ENCODE data around the gene POTEF.
"Not testable (repeated sequence)": the region's sequence is repeated elsewhere in the genome, so short reads cannot be mapped to it uniquely, and the experiment has no call there.

The POTEF gene

GRCh38 chr2:130127726-130128125 is 1.3 kb downstream of the POTEF start:
- DNase-seq: not testable (repeated sequence)

GRCh38 chr2:130120924-130121323 is 8.1 kb downstream of the POTEF start:
- not testable (repeated sequence) for DNase-seq

GRCh38 chr2:130102597-130103363 is 26.2 kb downstream of the POTEF start:
- not testable (repeated sequence) for DNase-seq

- not testable (repeated sequence) for DNase-seq
Measured at GRCh38 chr2:130062645-130063044, 66.4 kb downstream of the POTEF start.

- not testable (repeated sequence) for DNase-seq
Measured at GRCh38 chr2:130059982-130060381, 69.0 kb downstream of the POTEF start.

- DNase-seq: not testable (repeated sequence)
Measured at GRCh38 chr2:130056336-130056735, 72.7 kb downstream of the POTEF start.

GRCh38 chr2:130053217-130053911 is 75.7 kb downstream of the POTEF start:
- not testable (repeated sequence) for DNase-seq

- not testable (repeated sequence) for DNase-seq
Measured at GRCh38 chr2:130052376-130052775, 76.6 kb downstream of the POTEF start.

GRCh38 chr2:130048422-130048821 is 80.6 kb downstream of the POTEF start:
- not testable (repeated sequence) for DNase-seq

- DNase-seq: not testable (repeated sequence)
Measured at GRCh38 chr2:130038265-130038603, 90.8 kb downstream of the POTEF start.

GRCh38 chr2:130025931-130026330 is 103.1 kb downstream of the POTEF start:
- not testable (repeated sequence) for DNase-seq

Measured in MV-4-11 (cell line).